Astrocyte of the cerebellum (primary cell): ENCODE measurements around the gene FAM222B.
A peak's percentile ranks its signal among the peaks of the same experiment; 100 is the strongest.
"Not testable (repeated sequence)": the region's sequence is repeated elsewhere in the genome, so short reads cannot be mapped to it uniquely, and the experiment has no call there.

Source experiments
- DNase-seq: peaks from one replicate; pipeline ENCODE4 v3.0.0-alpha.2; 2011; ENCODE audit warnings: low read depth
- H3K4me3 ChIP-seq: 2 replicates; pipeline ENCODE4 v1.5.1; 2011; ENCODE audit warnings: mild to moderate bottlenecking, low read depth, low read length, moderate library complexity
- CTCF ChIP-seq: IDR thresholded peaks from 2 replicates; pipeline ENCODE4 v1.5.1; 2012; ENCODE audit warnings: low read length, low read depth, moderate library complexity, mild to moderate bottlenecking; ENCODE audit errors: missing control alignments
- in situ Hi-C: cut with HindIII; loops from 2 replicates; pipeline ENCODE4 v1.10.0; 2017; ENCODE audit warnings: low sequenced_read_pairs

The FAM222B gene

DNA sequence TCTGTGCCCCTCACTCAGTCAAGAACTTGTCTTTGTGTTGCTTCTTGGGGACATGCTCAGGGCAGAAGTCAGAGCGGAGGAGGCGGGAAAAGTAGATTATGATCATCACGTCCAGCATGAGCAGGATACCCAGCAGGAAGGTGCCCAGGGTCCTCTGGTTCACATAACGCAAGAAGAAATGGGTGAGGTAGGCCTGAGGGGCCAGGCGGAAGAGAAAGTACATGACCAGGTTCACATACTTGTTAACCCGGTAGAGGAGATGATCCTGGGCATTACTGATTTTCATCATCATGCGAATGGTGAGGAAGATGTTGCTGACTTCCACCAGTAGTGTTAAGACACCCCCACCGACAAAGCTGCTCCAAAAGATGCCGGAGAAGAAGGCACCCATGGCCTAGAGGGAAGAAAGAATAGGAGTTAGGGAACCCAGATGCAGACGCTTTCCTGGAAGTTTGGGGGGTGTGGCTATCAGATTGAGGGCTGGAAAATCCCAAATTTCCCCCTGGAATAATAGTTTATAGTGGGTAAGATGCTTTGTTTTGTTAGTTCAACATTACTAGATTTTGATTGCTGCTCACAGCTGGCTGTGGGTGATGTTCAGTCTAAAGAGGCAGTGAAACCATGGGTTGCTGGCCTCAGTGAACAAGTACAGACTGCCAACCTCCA is 118.0 kb downstream of the FAM222B start:
- TF ChIP-seq CTCF, result no peak
- DNase-seq, result no peak
- in situ Hi-C loops, result loop anchor here (10.0 kb wide), 1 partner anchor 60 kb away; no protein-coding TSS in a partner anchor
- no peak overlapping the region for H3K4me3 ChIP-seq

- DNase-seq, result not testable (repeated sequence)
- in situ Hi-C loops, result loop anchor here (10.0 kb wide), 1 partner anchor 61 kb away; no protein-coding TSS in a partner anchor
Measured at GRCh38 chr17:28723836-28724499, 118.6 kb downstream of the FAM222B start.

DNA sequence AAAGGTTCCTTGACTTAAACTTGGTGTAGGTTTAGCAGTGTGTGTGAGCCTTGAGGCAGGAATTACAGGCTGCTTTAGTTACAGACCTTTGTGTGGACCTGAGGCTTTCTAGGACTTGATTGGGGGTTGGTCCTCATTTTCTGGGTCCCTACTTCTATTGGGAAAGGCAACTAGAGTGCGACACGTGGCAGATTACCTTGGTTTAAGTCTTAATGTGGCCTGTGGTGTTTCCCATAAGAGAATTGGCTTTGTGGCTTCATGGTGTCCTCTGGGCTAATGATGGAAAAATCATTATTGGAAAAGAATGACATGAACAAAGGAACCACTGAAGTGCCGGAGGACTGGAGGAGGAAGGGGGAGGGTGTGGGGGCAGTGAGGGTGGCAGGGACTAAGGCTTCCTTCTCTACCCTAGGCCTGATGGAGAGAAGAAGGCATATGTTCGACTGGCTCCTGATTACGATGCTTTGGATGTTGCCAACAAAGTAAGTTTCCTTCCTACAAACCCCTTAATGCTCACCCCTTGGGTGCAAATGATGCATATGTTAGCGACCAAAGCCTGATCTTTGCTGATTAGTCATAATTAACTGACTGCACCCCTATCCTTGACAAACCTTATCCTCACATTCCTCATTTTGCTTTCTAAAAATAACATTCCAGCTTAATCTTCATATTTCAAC is 119.3 kb downstream of the FAM222B start:
- in situ Hi-C loops, result loop anchor here (10.0 kb wide), 1 partner anchor 62 kb away; no protein-coding TSS in a partner anchor
- DNase-seq, result no peak
- no peak for TF ChIP-seq CTCF
- H3K4me3 ChIP-seq, result no peak overlapping the region

More at GRCh38 chr17:28723836-28724499, 118.6 kb downstream of the FAM222B start:
- not testable (repeated sequence) for H3K4me3 ChIP-seq

GRCh38 chr17:28722417-28723158 is 120.0 kb downstream of the FAM222B start:
- no peak for TF ChIP-seq CTCF
- no peak for DNase-seq
- in situ Hi-C loops, result loop anchor here (10.0 kb wide), 1 partner anchor 62 kb away; no protein-coding TSS in a partner anchor
- no peak overlapping the region for H3K4me3 ChIP-seq

DNA sequence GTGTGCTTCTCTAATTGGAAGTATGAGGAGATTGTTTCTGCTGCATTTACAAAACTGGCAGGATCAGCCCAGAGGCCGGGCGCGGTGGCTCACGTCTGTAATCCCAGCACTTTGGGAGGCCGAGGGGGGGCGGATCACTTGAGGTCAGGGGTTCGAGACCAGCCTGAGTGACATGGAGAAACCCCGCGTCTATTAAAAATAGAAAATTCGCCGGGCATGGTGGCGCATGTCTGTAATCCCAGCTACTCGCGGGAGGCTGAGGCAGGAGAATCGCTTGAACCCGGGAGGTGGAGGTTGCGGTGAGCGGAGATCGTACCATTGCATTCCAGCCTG is 121.6 kb downstream of the FAM222B start:
- DNase-seq, result not testable (repeated sequence)
- in situ Hi-C loops, result loop anchor here (10.0 kb wide), 1 partner anchor 64 kb away; no protein-coding TSS in a partner anchor
- peak overlapping the region; percentile 88 for H3K4me3 ChIP-seq

DNA sequence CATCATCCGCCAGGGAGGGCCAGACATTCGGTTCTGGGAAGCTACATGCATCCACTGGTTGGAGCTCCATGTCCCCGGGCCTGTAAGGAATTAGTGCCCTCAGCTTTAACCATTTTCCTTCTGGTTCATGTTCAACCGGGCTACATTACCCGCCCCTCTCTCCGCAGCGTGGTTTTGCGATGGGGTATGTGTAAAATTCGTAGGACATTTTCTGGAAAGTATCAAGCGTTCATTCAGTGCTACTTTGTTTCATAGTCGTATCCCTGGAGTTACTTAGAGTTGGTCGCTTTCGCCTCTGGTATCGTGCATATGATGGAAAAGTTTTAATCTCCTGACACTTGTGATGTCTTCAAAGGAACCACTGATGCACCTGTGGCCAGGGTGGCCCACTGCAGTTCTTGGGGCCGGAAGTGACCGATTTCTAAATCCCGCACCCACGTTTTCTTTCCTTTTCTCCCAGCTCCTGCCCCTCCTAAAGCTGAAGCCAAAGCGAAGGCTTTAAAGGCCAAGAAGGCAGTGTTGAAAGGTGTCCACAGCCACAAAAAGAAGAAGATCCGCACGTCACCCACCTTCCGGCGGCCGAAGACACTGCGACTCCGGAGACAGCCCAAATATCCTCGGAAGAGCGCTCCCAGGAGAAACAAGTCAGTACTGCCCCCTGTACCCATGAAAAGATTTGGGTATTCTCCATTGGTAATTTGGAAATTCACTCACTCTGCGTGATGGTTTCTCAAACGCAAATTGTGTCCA is 122.2 kb downstream of the FAM222B start:
- H3K4me3 ChIP-seq, result peak overlapping the region; percentile 88
- no peak for DNase-seq
- in situ Hi-C loops, result loop anchor here (10.0 kb wide), 1 partner anchor 64 kb away; no protein-coding TSS in a partner anchor
- TF ChIP-seq CTCF, result peak; percentile 10
